NCI-H345 treated with DMSO at 0.1 percent for 48 hours (cell line): Measurements from ENCODE around the gene ADAMTS6.

Experiments
- DNase-seq: peaks from one replicate; lab custom pipeline; 2025; ENCODE audit not compliant: unreplicated experiment; lab: John Stamatoyannopoulos, UW

Gene ADAMTS6

GRCh38 chr5:65475336-65475735 is 6.4 kb downstream of the ADAMTS6 start:
- DNase-seq: no peak

- no peak for DNase-seq
Observed at GRCh38 chr5:65474130-65474711, 7.5 kb downstream of the ADAMTS6 start.

GRCh38 chr5:65468633-65469032 is 13.1 kb downstream of the ADAMTS6 start:
- DNase-seq: no peak

GRCh38 chr5:65462139-65462705 is 19.5 kb downstream of the ADAMTS6 start:
- no peak for DNase-seq

- DNase-seq: no peak
Observed at GRCh38 chr5:65461490-65461889, 20.2 kb downstream of the ADAMTS6 start.

GRCh38 chr5:65459995-65460394 is 21.7 kb downstream of the ADAMTS6 start:
- no peak for DNase-seq

GRCh38 chr5:65455064-65455463 is 26.7 kb downstream of the ADAMTS6 start:
- DNase-seq: no peak

- DNase-seq: no peak
Observed at GRCh38 chr5:65451436-65451835, 30.3 kb downstream of the ADAMTS6 start.

- no peak for DNase-seq
Observed at GRCh38 chr5:65446682-65447081, 35.0 kb downstream of the ADAMTS6 start.

GRCh38 chr5:65441800-65442199 is 39.9 kb downstream of the ADAMTS6 start:
- no peak for DNase-seq

GRCh38 chr5:65440456-65440855 is 41.3 kb downstream of the ADAMTS6 start:
- no peak for DNase-seq

GRCh38 chr5:65434122-65434521 is 47.6 kb downstream of the ADAMTS6 start:
- DNase-seq: no peak

GRCh38 chr5:65426656-65427055 is 55.1 kb downstream of the ADAMTS6 start:
- DNase-seq: no peak

GRCh38 chr5:65423623-65424022 is 58.1 kb downstream of the ADAMTS6 start:
- no peak for DNase-seq

- no peak for DNase-seq
Observed at GRCh38 chr5:65418661-65419060, 63.1 kb downstream of the ADAMTS6 start.

- DNase-seq: no peak
Observed at GRCh38 chr5:65413822-65414221, 67.9 kb downstream of the ADAMTS6 start.

- no peak for DNase-seq
Observed at GRCh38 chr5:65412842-65413241, 68.9 kb downstream of the ADAMTS6 start.

GRCh38 chr5:65411356-65411755 is 70.4 kb downstream of the ADAMTS6 start:
- no peak for DNase-seq

- no peak for DNase-seq
Observed at GRCh38 chr5:65395526-65396155, 86.1 kb downstream of the ADAMTS6 start.

GRCh38 chr5:65394087-65394486 is 87.6 kb downstream of the ADAMTS6 start:
- DNase-seq: no peak

- no peak for DNase-seq
Observed at GRCh38 chr5:65391591-65391990, 90.1 kb downstream of the ADAMTS6 start.

GRCh38 chr5:65390208-65390607 is 91.5 kb downstream of the ADAMTS6 start:
- no peak for DNase-seq

- DNase-seq: no peak
Observed at GRCh38 chr5:65383859-65384258, 97.9 kb downstream of the ADAMTS6 start.
